Gastroesophageal sphincter (tissue), 4 donors: Measurements from ENCODE around the gene MICALL1. TPM values are rescaled to one million over a fixed set of nuclear protein-coding genes. Genes with fewer than 3 reads are reported as not detected.

Experiments
- ATAC-seq: fragments of 150-250 bp; one replicate; pipeline ENCODE4 v1.9.1; 2016; ENCODE audit warnings: mild to moderate bottlenecking, moderate library complexity
- H3K27ac ChIP-seq, 4 donors: fragments of 200-600 bp; sonication (generic) in 3 of 4; 1 replicate in 3 of 4; 2 replicates in 1 of 4; pipeline ENCODE4 v1.5.1; 2016 to 2019
- H3K27me3 ChIP-seq: fragments of 200-600 bp; sonication (generic); one replicate; pipeline ENCODE4 v1.5.1; 2019
- H3K36me3 ChIP-seq, 2 donors: fragments of 200-600 bp; sonication (generic); one replicate each; pipeline ENCODE4 v1.5.1; 2019; ENCODE audit warnings: control low read depth in 1 of 2
- H3K4me1 ChIP-seq, 3 donors: fragments of 200-600 bp; sonication (generic); 1 replicate in 2 of 3; 2 replicates in 1 of 3; pipeline ENCODE4 v1.5.1; 2016 to 2019; ENCODE audit warnings: control low read depth in 2 of 3
- H3K4me3 ChIP-seq, 2 donors: fragments of 200-600 bp; sonication (generic); one replicate each; pipeline ENCODE4 v1.5.1; 2019; ENCODE audit warnings: mild to moderate bottlenecking in 1 of 2, moderate library complexity in 1 of 2
- H3K9me3 ChIP-seq, 3 donors: fragments of 200-600 bp; sonication (generic); one replicate each; pipeline ENCODE4 v1.5.1; 2017 to 2019; ENCODE audit warnings: control low read depth in 2 of 3
- EP300 ChIP-seq: sonication (generic); formaldehyde crosslinking; IDR thresholded peaks from one replicate; pipeline ENCODE4 v1.6.1; 2017; ENCODE audit warnings: antibody characterized with exemption, mild to moderate bottlenecking
- POLR2A ChIP-seq, 2 donors: fragments of 450-650 bp; IDR thresholded peaks; one replicate each; pipeline ENCODE4 v1.6.1; 2017; ENCODE audit warnings: antibody characterized with exemption in 2 of 2, mild to moderate bottlenecking in 2 of 2, moderate library complexity in 1 of 2
- POLR2AphosphoS5 ChIP-seq: sonication (generic); formaldehyde crosslinking; IDR thresholded peaks from one replicate; pipeline ENCODE4 v1.6.1; 2017; ENCODE audit warnings: antibody characterized with exemption
- WGBS, 2 donors: methylation state at CpG; one replicate each; pipeline ENCODE4 v1.1.5; 2018; ENCODE audit warnings: low coverage in 1 of 2; 5-methylcytosine and 5-hydroxymethylcytosine counted together
- total RNA-seq, 4 donors: library from RNA; depleted of rRNA; stranded (reverse); fragments of >200 nt; gene quantifications; one replicate each; pipeline ENCODE4 v1.1.0, GENCODE V29; 2016
- TF ChIP-seq, protein P1 (sequence below), 4 experiments: fragments of 200-600 bp in 2 of 4; fragments of 450-650 bp in 2 of 4; sonication (generic) in 1 of 4; IDR thresholded peaks; one replicate each; pipeline ENCODE4 v1.5.1; 2017 to 2019; ENCODE audit warnings: antibody characterized with exemption in 4 of 4, mild to moderate bottlenecking in 2 of 4, moderate library complexity in 2 of 4

MICALL1 gene
- total RNA-seq, 4 donors from 2014 or later, result 46.9 to 132 (median 48.1) TPM

DNA sequence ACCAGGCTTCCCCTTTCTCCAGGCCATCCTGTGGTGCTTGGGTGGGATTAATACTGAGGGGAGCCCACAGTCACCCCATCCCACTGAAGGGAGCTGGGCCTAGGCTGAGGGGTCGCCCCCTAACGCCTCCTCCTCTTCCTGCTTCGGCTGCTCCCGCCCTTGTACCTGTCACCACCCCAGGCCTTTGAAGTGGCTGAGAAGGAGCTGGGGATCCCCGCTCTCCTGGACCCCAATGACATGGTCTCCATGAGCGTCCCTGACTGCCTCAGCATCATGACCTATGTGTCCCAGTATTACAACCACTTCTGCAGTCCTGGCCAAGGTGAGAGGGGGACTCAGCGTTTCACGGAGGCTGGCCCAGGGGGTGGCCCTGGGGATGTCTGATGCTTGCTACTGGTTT is 6.1 kb downstream of the MICALL1 start:
- no peak overlapping the region for H3K4me3 ChIP-seq
- peak overlapping the region in 3 of 4 donors; percentile 91 to 94 (median 92) for H3K27ac ChIP-seq
- H3K9me3 ChIP-seq, result no peaks in the 10 kb centered on the region
- peaks cover 0 to 57% (median 16%) of the 10 kb centered on the region in 3 donors for H3K4me1 ChIP-seq
- TF ChIP-seq, protein P1, sequence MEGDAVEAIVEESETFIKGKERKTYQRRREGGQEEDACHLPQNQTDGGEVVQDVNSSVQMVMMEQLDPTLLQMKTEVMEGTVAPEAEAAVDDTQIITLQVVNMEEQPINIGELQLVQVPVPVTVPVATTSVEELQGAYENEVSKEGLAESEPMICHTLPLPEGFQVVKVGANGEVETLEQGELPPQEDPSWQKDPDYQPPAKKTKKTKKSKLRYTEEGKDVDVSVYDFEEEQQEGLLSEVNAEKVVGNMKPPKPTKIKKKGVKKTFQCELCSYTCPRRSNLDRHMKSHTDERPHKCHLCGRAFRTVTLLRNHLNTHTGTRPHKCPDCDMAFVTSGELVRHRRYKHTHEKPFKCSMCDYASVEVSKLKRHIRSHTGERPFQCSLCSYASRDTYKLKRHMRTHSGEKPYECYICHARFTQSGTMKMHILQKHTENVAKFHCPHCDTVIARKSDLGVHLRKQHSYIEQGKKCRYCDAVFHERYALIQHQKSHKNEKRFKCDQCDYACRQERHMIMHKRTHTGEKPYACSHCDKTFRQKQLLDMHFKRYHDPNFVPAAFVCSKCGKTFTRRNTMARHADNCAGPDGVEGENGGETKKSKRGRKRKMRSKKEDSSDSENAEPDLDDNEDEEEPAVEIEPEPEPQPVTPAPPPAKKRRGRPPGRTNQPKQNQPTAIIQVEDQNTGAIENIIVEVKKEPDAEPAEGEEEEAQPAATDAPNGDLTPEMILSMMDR (IDR thresholded peaks at IDR 0.05), result no peak
- TF ChIP-seq POLR2AphosphoS5 (no peak), EP300 (no peak), POLR2A (IDR thresholded peaks at IDR 0.05) (no peak)
- H3K36me3 ChIP-seq, result peaks cover 0 to 53% of the 10 kb centered on the region in 2 donors
- ATAC-seq, result no peak
- H3K27me3 ChIP-seq, result no peaks in the 10 kb centered on the region
- 56 to 64% methylated on average over 2 to 3 of the region's 8 CpGs for WGBS, 2 donors

DNA sequence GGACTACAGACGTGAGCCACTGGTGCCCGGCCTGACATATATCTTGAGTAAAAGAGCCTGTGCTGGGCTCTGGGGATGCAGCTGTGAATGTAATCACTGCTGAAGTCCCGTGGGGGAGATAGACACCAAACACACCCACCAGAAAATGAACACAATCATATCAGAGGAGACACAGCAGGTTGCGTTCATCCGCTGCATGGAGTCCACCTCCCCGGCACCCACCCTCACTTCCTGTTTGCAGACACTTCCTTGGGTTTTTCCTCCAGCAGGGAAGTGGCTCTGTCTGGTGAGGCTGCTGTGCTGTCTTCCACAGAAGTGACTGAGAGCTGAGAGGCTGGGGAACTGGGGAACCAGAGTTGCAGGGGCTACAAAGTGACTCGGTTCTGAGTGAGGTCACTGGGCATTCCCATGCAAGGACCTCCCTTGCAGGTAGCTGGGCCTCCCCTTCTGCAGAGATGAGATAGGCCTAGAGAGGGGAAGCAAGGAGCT is 7.2 kb downstream of the MICALL1 start:
- Histone ChIP-seq H3K9me3 (no peaks in the 10 kb centered on the region), H3K27me3 (no peaks in the 10 kb centered on the region), H3K36me3 (peaks cover 0 to 64% of the 10 kb centered on the region in 2 donors), H3K4me1 (peaks cover 0 to 47% (median 16%) of the 10 kb centered on the region in 3 donors), H3K4me3 (no peak overlapping the region), H3K27ac (peak overlapping the region in 3 of 4 donors; percentile 26 to 94 (median 91))
- no peak for TF ChIP-seq POLR2A (IDR thresholded peaks at IDR 0.05)
- TF ChIP-seq POLR2AphosphoS5, result no peak
- no peak for TF ChIP-seq EP300
- TF ChIP-seq, protein P1 (IDR thresholded peaks at IDR 0.05), result no peak
- no CpG with 5 or more reads among the region's 7 CpGs for WGBS, 2 donors
- no peak for ATAC-seq

DNA sequence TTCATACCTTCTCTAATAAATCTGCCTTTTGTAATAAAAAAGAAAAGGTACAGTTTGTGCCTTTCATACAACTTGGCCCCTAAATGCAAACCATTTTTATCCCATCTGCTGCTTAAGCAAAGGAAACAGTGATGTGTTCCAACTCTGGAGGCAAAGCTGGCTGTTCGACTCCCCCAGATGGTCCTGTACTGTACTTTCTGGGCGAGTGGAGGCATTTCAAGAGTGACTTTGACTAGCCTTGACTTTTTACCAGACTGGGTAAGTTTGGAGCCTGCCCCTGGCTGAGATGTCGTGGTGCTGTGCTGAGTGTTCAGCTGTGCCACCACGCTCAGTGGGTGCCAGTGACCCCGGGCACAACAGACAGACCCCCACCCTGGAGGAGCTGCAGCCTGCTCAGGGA is 10.2 kb downstream of the MICALL1 start:
- H3K27me3 ChIP-seq, result no peaks in the 10 kb centered on the region
- WGBS, 2 donors, result no CpG with 5 or more reads among the region's 5 CpGs
- no peak overlapping the region for H3K4me3 ChIP-seq
- peaks cover 0 to 24% (median 4%) of the 10 kb centered on the region in 3 donors for H3K4me1 ChIP-seq
- peak overlapping the region in 3 of 4 donors; percentile 41 to 63 (median 44) for H3K27ac ChIP-seq
- H3K36me3 ChIP-seq, result peaks cover 0 to 95% of the 10 kb centered on the region in 2 donors
- no peaks in the 10 kb centered on the region for H3K9me3 ChIP-seq
- no peak for ATAC-seq
- TF ChIP-seq POLR2A (IDR thresholded peaks at IDR 0.05) (no peak), POLR2AphosphoS5 (no peak), EP300 (no peak)
- TF ChIP-seq, protein P1 (IDR thresholded peaks at IDR 0.05), result no peak

DNA sequence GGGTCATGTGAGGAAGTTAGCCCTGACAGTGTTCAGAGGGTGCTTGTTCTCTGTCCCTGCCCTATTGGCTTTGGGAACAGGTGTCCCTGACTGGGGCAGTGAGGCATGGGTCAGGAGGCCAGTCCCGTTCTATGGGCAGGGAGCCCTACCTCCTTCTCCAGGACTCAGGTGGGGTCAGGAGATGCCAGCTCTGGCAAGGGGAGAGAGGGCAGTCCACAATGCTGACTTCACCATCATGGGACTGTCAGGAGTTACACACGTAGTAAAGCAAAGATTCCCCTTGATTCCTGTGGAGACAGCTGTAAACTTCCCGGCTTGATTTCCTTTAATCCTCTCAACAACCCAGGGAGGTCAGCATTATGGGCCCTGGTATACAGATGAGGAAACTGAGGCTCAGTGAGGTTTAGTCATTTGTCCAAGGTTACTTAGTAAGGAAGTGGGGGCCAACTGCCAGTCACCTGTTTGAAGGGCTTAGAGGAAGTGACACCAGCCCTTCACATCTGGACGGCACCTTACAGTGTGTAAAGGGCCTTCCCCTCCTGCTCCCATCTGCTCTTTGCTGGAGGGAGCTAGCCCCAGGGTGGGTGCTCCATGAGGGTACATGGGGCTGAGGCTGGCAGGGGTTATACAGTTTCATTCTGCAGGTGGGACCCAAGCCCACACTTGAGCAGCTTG is 11.9 kb downstream of the MICALL1 start:
- WGBS, 2 donors, result 60 to 80% methylated on average over 1 of the region's 4 CpGs
- Histone ChIP-seq H3K9me3 (no peaks in the 10 kb centered on the region), H3K36me3 (peaks cover 0 to 98% of the 10 kb centered on the region in 2 donors), H3K27ac (peak overlapping the region in 3 of 4 donors; percentile 44 to 63 (median 54)), H3K4me3 (no peak overlapping the region), H3K27me3 (no peaks in the 10 kb centered on the region), H3K4me1 (peaks cover 0 to 16% (median 0%) of the 10 kb centered on the region in 3 donors)
- no peak for ATAC-seq
- TF ChIP-seq POLR2AphosphoS5 (no peak), EP300 (no peak), POLR2A (IDR thresholded peaks at IDR 0.05) (no peak)
- TF ChIP-seq, protein P1 (IDR thresholded peaks at IDR 0.05), result no peak
